ENCODE measurements around the gene KRTAP5-7. TPM values are rescaled to one million over a fixed set of nuclear protein-coding genes. Genes with fewer than 3 reads are reported as not detected.

KRTAP5-7 gene
- total RNA-seq, 4 donors from 2014 or later, result 0.38 TPM; not detected in 3

DNA sequence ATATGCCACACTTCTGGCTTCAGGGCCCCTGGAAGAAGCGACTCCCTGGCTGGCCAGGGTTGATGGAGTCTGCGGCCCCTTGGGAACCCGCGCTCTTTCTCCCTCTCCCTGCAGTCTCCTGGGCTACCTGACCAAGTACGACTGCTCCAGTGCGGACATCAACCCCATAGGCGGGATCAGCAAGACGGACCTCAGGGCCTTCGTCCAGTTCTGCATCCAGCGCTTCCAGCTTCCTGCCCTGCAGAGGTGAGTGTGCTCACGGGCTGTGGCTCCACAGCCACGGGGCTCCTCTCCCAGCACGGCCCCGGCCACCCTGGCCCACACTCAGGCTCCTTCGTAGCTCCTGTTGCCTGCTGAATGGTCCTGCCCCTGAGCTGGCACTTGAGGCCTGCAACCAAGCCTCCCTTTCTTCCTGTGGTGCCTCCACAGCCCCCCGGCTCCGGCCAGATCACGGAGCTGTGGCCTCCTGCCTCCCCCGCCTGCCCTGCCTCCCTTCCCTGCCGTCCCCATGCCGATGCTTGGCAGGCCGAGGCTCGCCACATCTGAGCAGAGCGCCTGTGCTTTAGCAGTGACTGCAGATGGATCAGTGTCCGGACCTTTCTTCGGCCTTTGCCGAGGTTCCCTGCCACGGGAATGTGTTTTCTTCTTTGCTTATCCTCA is 36.2 kb upstream of the KRTAP5-7 start:
- H3K4me1 ChIP-seq, result peaks cover 0 to 14% (median 3%) of the 10 kb centered on the region in 3 donors
- no peak overlapping the region for H3K4me3 ChIP-seq
- DNase-seq, result no peak
- no peak overlapping the region for H3K27ac ChIP-seq
- peaks cover 15 to 98% (median 28%) of the 10 kb centered on the region in 3 donors for H3K36me3 ChIP-seq
- intact Hi-C loops (cut with DNase I), result no loop called here
- H3K27me3 ChIP-seq, result no peaks in the 10 kb centered on the region
- H3K9me3 ChIP-seq, result no peaks in the 10 kb centered on the region
- 94 to 96% methylated on average over 21 to 23 of the region's 28 CpGs for WGBS, 2 donors
- TF ChIP-seq POLR2A (IDR thresholded peaks at IDR 0.05), result no peak
- TF ChIP-seq, protein P1, sequence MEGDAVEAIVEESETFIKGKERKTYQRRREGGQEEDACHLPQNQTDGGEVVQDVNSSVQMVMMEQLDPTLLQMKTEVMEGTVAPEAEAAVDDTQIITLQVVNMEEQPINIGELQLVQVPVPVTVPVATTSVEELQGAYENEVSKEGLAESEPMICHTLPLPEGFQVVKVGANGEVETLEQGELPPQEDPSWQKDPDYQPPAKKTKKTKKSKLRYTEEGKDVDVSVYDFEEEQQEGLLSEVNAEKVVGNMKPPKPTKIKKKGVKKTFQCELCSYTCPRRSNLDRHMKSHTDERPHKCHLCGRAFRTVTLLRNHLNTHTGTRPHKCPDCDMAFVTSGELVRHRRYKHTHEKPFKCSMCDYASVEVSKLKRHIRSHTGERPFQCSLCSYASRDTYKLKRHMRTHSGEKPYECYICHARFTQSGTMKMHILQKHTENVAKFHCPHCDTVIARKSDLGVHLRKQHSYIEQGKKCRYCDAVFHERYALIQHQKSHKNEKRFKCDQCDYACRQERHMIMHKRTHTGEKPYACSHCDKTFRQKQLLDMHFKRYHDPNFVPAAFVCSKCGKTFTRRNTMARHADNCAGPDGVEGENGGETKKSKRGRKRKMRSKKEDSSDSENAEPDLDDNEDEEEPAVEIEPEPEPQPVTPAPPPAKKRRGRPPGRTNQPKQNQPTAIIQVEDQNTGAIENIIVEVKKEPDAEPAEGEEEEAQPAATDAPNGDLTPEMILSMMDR (IDR thresholded peaks at IDR 0.05), result no peak

GRCh38 chr11:71491531-71491930 is 35.5 kb upstream of the KRTAP5-7 start:
- 95 to 96% methylated on average over 13 to 18 of the region's 19 CpGs for WGBS, 2 donors
- no peak overlapping the region for H3K27ac ChIP-seq
- TF ChIP-seq POLR2A (IDR thresholded peaks at IDR 0.05), result no peak
- TF ChIP-seq, protein P1 (IDR thresholded peaks at IDR 0.05), result no peak
- no peaks in the 10 kb centered on the region for H3K9me3 ChIP-seq
- intact Hi-C loops (cut with DNase I), result no loop called here
- no peak overlapping the region for H3K4me3 ChIP-seq
- peaks cover 0 to 14% (median 3%) of the 10 kb centered on the region in 3 donors for H3K4me1 ChIP-seq
- H3K36me3 ChIP-seq, result peaks cover 20 to 98% (median 35%) of the 10 kb centered on the region in 3 donors
- DNase-seq, result no peak
- H3K27me3 ChIP-seq, result no peaks in the 10 kb centered on the region

DNA sequence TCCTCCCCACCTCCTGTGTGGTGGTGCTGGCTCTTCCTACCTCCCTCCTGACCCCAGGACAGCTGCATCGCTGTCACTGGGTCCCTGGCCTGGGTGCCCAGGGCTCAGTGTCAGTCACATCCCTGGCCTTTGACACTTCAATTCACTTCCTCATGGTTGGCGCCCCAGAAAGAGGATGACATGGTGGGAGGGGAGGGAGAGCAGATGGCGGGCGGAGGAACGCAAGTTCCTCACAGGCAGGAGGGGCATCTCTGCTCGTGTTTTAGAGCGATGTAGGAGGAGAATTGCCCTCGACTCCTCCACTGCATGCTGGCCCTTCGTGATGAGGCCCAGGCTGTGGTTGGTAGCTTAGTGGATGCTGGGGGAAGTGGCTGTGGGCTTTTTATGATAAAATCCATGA is 35.1 kb upstream of the KRTAP5-7 start:
- peaks cover 0 to 14% (median 3%) of the 10 kb centered on the region in 3 donors for H3K4me1 ChIP-seq
- TF ChIP-seq, protein P1 (IDR thresholded peaks at IDR 0.05), result no peak
- TF ChIP-seq POLR2A (IDR thresholded peaks at IDR 0.05), result no peak
- intact Hi-C loops (cut with DNase I), result no loop called here
- H3K9me3 ChIP-seq, result no peaks in the 10 kb centered on the region
- DNase-seq, result no peak
- no peak overlapping the region for H3K27ac ChIP-seq
- H3K4me3 ChIP-seq, result no peak overlapping the region
- WGBS, 2 donors, result 86% methylated on average over 4 of the region's 9 CpGs; no CpG with 5 or more reads in 1 of the 2 donors
- H3K36me3 ChIP-seq, result peaks cover 21 to 98% (median 39%) of the 10 kb centered on the region in 3 donors
- no peaks in the 10 kb centered on the region for H3K27me3 ChIP-seq

DNA sequence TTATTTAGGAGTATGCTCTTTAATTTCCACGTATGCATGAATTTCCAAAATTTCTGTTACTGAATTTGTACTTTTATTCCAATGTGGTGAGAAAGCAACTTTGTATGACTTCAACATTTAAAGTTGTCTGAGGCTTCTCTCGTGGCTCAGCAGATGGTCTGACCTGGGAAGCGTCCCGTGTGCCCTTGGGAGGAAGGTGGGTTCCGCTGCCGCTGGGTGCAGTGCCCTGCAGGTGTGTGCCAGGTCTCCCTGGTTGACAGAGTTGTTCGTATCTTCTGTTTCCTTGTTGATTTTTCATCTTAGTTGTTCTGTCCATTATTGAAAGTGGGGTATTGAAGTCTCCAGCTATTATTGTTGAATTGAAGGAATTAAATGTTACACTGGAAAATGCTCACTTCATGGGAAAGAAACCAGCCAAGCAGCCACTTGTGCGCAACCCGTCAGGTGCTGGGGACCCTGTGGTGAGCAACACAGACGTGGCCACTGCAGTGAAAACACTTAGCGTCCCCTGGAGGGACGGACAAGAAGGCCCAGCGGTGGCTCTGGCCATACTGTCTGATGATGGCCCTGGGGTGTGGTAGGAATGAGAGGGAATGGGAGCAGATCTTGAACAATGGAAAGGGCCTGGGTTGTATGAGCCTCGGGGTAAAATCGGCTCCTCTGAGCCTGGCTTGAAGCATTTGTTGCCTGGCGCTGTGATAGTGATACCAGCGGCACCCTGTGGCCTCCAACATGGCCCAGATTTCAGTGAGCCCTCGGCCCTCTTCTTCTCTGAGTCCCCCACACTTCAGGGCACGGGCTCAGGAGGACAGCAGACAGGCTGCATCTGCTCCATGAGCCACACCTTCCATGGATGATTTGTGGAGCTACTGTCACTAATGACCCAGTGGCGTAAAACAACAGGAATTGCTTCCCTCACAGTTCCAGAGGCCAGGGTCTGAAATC is 31.5 kb upstream of the KRTAP5-7 start:
- peaks cover 45 to 100% (median 62%) of the 10 kb centered on the region in 3 donors for H3K36me3 ChIP-seq

More for the DNA sequence above, 31.5 kb upstream of the KRTAP5-7 start:
- TF ChIP-seq, protein P1 (IDR thresholded peaks at IDR 0.05), result no peak
- TF ChIP-seq POLR2A (IDR thresholded peaks at IDR 0.05), result no peak
- intact Hi-C loops (cut with DNase I), result no loop called here
- H3K27me3 ChIP-seq, result no peaks in the 10 kb centered on the region
- H3K27ac ChIP-seq, result no peak overlapping the region
- DNase-seq, result no peak
- H3K9me3 ChIP-seq, result no peaks in the 10 kb centered on the region
- no peak overlapping the region for H3K4me3 ChIP-seq
- WGBS, 2 donors, result 88 to 94% methylated on average over 19 of the region's 20 CpGs
- no peaks in the 10 kb centered on the region for H3K4me1 ChIP-seq

All from esophagus squamous epithelium (tissue), 5 donors.